Caki2 (cell line): Measurements from ENCODE around the gene F5. TPM values are rescaled to one million over a fixed set of nuclear protein-coding genes. Genes with fewer than 3 reads are reported as not detected.

ENCODE experiments used
- DNase-seq: peaks from one replicate; pipeline ENCODE4 v3.0.0-alpha.2; 2015; ENCODE audit warnings: low read depth
- in situ Hi-C: cut with HindIII; loops from 2 replicates; pipeline ENCODE4 v1.10.0; 2016; ENCODE audit warnings: low sequenced_read_pairs, low pct_unique_long_range_greater_than_20kb, mixed read lengths
- total RNA-seq: library from RNA; depleted of rRNA; stranded (reverse); fragments of >200 nt; shearing (Covaris generic); gene quantifications from 2 replicates; pipeline ENCODE4 v1.2.3, GENCODE V29; 2014; ENCODE audit warnings: low replicate concordance; rRNA removed

F5 gene
- not detected in 2 replicates for total RNA-seq

- in situ Hi-C loops, result no loop called here
- peak; percentile 38 for DNase-seq
Observed at GRCh38 chr1:169586395-169587255, at the start of gene F5. Gene F5 (minus strand): TSS chr1:169586481. CDS start chr1:169586386, 95 bp downstream.

- no peak for DNase-seq
- in situ Hi-C loops, result no loop called here
Observed at GRCh38 chr1:169634877-169635276, 48.6 kb upstream of the F5 start.

- DNase-seq, result no peak
- in situ Hi-C loops, result no loop called here
Observed at GRCh38 chr1:169634145-169634544, 47.9 kb upstream of the F5 start.

- no peak for DNase-seq
- in situ Hi-C loops, result no loop called here
Observed at GRCh38 chr1:169631249-169631648, 45.0 kb upstream of the F5 start.

- no peak for DNase-seq
- in situ Hi-C loops, result no loop called here
Observed at GRCh38 chr1:169630006-169630405, 43.7 kb upstream of the F5 start, which contains the start of gene SELP. Gene SELP (minus strand): TSS chr1:169630124. CDS start chr1:169630074, 50 bp downstream.

- DNase-seq, result no peak
- in situ Hi-C loops, result no loop called here
Observed at GRCh38 chr1:169624912-169625311, 38.6 kb upstream of the F5 start.

GRCh38 chr1:169624122-169624521 is 37.8 kb upstream of the F5 start:
- in situ Hi-C loops, result no loop called here
- no peak for DNase-seq

GRCh38 chr1:169623132-169623926 is 37.0 kb upstream of the F5 start:
- in situ Hi-C loops, result no loop called here
- no peak for DNase-seq

GRCh38 chr1:169620565-169620964 is 34.3 kb upstream of the F5 start:
- no peak for DNase-seq
- in situ Hi-C loops, result no loop called here

- in situ Hi-C loops, result no loop called here
Observed at GRCh38 chr1:169618367-169618766, 32.1 kb upstream of the F5 start.

GRCh38 chr1:169615803-169616202 is 29.5 kb upstream of the F5 start:
- in situ Hi-C loops, result no loop called here
- no peak for DNase-seq

More at GRCh38 chr1:169618367-169618766, 32.1 kb upstream of the F5 start:
- no peak for DNase-seq

GRCh38 chr1:169610858-169611257 is 24.6 kb upstream of the F5 start:
- in situ Hi-C loops, result no loop called here
- no peak for DNase-seq

GRCh38 chr1:169610108-169610507 is 23.8 kb upstream of the F5 start:
- DNase-seq, result no peak
- in situ Hi-C loops, result no loop called here

GRCh38 chr1:169608226-169608625 is 21.9 kb upstream of the F5 start:
- in situ Hi-C loops, result no loop called here
- DNase-seq, result no peak

GRCh38 chr1:169604781-169605560 is 18.7 kb upstream of the F5 start:
- in situ Hi-C loops, result no loop called here
- no peak for DNase-seq

- no peak for DNase-seq
- in situ Hi-C loops, result no loop called here
Observed at GRCh38 chr1:169601096-169601881, 15.0 kb upstream of the F5 start.

- in situ Hi-C loops, result no loop called here
- DNase-seq, result peak; percentile 25
Observed at GRCh38 chr1:169595764-169596711, 9.8 kb upstream of the F5 start.
